Suprapubic skin (tissue), 4 donors: ENCODE results near the gene SHROOM4. TPM values are rescaled to one million over a fixed set of nuclear protein-coding genes. Genes with fewer than 3 reads are reported as not detected.

ENCODE experiments used
- DNase-seq, 2 donors: peaks; one replicate each; pipeline ENCODE4 v3.0.0-alpha.2; 2019; ENCODE audit warnings: low spot score in 2 of 2
- H3K27ac ChIP-seq: fragments of 200-600 bp; sonication (generic); one replicate; pipeline ENCODE4 v1.5.1; 2019
- H3K27me3 ChIP-seq: fragments of 200-600 bp; sonication (generic); one replicate; pipeline ENCODE4 v1.5.1; 2019
- H3K36me3 ChIP-seq: fragments of 200-600 bp; sonication (generic); one replicate; pipeline ENCODE4 v1.5.1; 2019
- H3K4me1 ChIP-seq: fragments of 200-600 bp; sonication (generic); one replicate; pipeline ENCODE4 v1.5.1; 2019
- H3K4me3 ChIP-seq: fragments of 200-600 bp; sonication (generic); one replicate; pipeline ENCODE4 v1.5.1; 2019; ENCODE audit warnings: mild to moderate bottlenecking
- H3K9me3 ChIP-seq: fragments of 200-600 bp; sonication (generic); one replicate; pipeline ENCODE4 v1.5.1; 2019
- EP300 ChIP-seq: sonication (generic); formaldehyde crosslinking; IDR thresholded peaks from one replicate; pipeline ENCODE4 v1.6.1; 2017; ENCODE audit warnings: antibody characterized with exemption
- POLR2A ChIP-seq, 2 donors: fragments of 450-650 bp; IDR thresholded peaks; one replicate each; pipeline ENCODE4 v1.6.1; 2017; ENCODE audit warnings: antibody characterized with exemption in 2 of 2, mild to moderate bottlenecking in 2 of 2, moderate library complexity in 2 of 2
- POLR2AphosphoS5 ChIP-seq, 3 donors: sonication (generic); formaldehyde crosslinking; IDR thresholded peaks; one replicate each; pipeline ENCODE4 v1.6.1; 2017; ENCODE audit warnings: antibody characterized with exemption in 3 of 3
- WGBS: methylation state at CpG from one replicate; pipeline ENCODE4 v1.1.5; 2018; 5-methylcytosine and 5-hydroxymethylcytosine counted together
- total RNA-seq, 4 donors: library from RNA; depleted of rRNA; stranded (reverse); fragments of >200 nt; gene quantifications; one replicate each; pipeline ENCODE4 v1.1.0, GENCODE V29; 2016
- TF ChIP-seq, protein P1 (sequence below), 2 donors: fragments of 200-600 bp in 1 of 2; fragments of 450-650 bp in 1 of 2; sonication (generic) in 1 of 2; IDR thresholded peaks; one replicate each; pipeline ENCODE4 v1.5.1; 2016 to 2019; ENCODE audit warnings: antibody characterized with exemption in 2 of 2, mild to moderate bottlenecking in 1 of 2, moderate library complexity in 1 of 2

The SHROOM4 gene
- total RNA-seq, 4 donors from 2014 or later, result 2.3 to 10.0 (median 4.4) TPM

DNA sequence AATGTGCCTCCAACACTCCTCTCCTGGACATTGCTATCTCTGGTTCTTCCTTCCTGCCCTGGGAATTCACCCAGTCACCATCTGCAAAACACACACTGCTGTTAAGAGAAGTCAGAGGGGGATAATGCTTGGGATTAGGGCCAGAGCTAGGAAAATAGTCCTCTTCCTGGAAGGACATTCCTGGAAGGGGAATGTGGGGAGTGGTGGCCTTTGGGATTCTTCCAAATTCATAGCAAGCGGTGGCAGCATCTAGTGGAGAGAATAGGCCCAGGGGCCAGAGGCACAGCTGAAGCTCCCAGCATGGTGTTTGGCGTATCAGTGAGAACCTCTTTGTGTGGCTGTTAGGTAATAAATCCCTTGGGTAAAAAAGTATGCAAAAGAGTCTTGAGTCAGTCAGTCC, 34.3 kb downstream of the SHROOM4 start:
- no peaks in the 10 kb centered on the region for H3K36me3 ChIP-seq
- H3K9me3 ChIP-seq, result no peaks in the 10 kb centered on the region
- 42% methylated on average over 2 of the region's 2 CpGs for WGBS
- TF ChIP-seq, protein P1, sequence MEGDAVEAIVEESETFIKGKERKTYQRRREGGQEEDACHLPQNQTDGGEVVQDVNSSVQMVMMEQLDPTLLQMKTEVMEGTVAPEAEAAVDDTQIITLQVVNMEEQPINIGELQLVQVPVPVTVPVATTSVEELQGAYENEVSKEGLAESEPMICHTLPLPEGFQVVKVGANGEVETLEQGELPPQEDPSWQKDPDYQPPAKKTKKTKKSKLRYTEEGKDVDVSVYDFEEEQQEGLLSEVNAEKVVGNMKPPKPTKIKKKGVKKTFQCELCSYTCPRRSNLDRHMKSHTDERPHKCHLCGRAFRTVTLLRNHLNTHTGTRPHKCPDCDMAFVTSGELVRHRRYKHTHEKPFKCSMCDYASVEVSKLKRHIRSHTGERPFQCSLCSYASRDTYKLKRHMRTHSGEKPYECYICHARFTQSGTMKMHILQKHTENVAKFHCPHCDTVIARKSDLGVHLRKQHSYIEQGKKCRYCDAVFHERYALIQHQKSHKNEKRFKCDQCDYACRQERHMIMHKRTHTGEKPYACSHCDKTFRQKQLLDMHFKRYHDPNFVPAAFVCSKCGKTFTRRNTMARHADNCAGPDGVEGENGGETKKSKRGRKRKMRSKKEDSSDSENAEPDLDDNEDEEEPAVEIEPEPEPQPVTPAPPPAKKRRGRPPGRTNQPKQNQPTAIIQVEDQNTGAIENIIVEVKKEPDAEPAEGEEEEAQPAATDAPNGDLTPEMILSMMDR (IDR thresholded peaks at IDR 0.05), result no peak
- TF ChIP-seq POLR2A (IDR thresholded peaks at IDR 0.05) (no peak), EP300 (no peak), POLR2AphosphoS5 (IDR thresholded peaks at IDR 0.05) (no peak)
- no peaks in the 10 kb centered on the region for H3K27me3 ChIP-seq
- H3K27ac ChIP-seq, result no peak overlapping the region
- DNase-seq, result no peak
- H3K4me3 ChIP-seq, result no peak overlapping the region
- H3K4me1 ChIP-seq, result no peaks in the 10 kb centered on the region

DNA sequence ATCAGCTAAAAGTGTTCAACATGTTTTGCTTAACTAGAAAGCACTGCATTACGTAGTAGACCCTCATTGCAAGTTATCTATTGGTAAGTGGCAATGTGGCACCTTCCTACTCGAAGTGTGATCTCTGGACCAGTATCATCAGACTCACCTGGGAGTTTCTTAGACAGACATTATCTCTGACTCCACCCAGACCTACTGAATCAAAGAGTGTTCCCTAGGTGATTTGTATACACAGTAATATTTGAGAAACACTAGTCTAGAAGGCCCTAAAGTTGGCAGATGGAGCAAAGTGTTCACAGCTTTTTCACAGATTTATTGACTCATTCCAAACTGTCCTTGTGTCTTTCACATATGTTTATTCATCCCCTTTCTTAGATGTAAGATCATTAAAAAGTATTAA, 35.7 kb downstream of the SHROOM4 start:
- no peaks in the 10 kb centered on the region for H3K27me3 ChIP-seq
- H3K27ac ChIP-seq, result no peak overlapping the region
- 59% methylated on average over 2 of the region's 2 CpGs for WGBS
- H3K4me1 ChIP-seq, result no peaks in the 10 kb centered on the region
- no peaks in the 10 kb centered on the region for H3K9me3 ChIP-seq
- DNase-seq, result no peak
- TF ChIP-seq EP300 (no peak), POLR2AphosphoS5 (IDR thresholded peaks at IDR 0.05) (no peak), POLR2A (IDR thresholded peaks at IDR 0.05) (no peak)
- TF ChIP-seq, protein P1 (IDR thresholded peaks at IDR 0.05), result no peak
- H3K36me3 ChIP-seq, result no peaks in the 10 kb centered on the region
- no peak overlapping the region for H3K4me3 ChIP-seq

DNA sequence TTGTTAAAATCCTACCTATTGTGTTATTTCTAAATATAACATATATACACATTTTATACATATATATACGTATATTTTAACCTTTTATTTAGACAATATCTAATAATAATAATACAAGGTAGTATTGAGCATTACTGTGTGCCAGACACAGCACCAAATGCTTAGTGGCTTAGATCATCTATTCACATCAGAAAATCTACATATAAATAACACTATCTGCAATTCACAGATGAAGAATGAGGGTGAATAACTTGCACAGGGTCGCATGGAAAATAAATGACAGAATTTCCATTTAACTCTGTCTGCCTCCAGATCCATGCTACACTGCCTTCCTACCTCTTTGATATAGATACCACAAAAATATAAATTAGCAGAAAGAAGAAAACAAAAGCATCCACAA, 37.7 kb downstream of the SHROOM4 start:
- Histone ChIP-seq H3K36me3 (no peaks in the 10 kb centered on the region), H3K9me3 (no peaks in the 10 kb centered on the region), H3K4me3 (no peak overlapping the region), H3K27me3 (no peaks in the 10 kb centered on the region), H3K27ac (no peak overlapping the region), H3K4me1 (no peaks in the 10 kb centered on the region)
- 69% methylated on average over 2 of the region's 2 CpGs for WGBS
- no peak for DNase-seq
- TF ChIP-seq, protein P1 (IDR thresholded peaks at IDR 0.05), result no peak
- no peak for TF ChIP-seq POLR2A (IDR thresholded peaks at IDR 0.05)
- no peak for TF ChIP-seq EP300
- no peak for TF ChIP-seq POLR2AphosphoS5 (IDR thresholded peaks at IDR 0.05)

DNA sequence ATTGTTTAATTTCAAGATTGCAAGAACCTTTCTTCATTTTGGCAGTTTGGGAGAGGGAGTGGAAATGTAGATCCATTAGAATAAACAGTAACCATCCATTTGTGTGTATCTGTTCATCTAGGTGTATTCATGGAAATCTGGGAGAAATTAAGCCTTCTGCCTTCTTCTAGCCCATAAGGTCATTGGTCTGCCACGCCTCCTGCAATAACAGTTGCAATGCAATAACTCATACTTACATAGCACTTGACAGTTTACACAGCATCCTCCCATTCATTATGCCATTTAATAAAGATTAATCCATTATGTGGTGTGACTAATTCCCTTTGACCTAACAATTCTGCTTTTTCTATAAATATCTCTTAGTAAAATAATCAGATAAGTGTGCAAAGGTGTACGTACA, 42.6 kb downstream of the SHROOM4 start:
- no peak overlapping the region for H3K27ac ChIP-seq
- 76% methylated on average over 2 of the region's 2 CpGs for WGBS

DNA sequence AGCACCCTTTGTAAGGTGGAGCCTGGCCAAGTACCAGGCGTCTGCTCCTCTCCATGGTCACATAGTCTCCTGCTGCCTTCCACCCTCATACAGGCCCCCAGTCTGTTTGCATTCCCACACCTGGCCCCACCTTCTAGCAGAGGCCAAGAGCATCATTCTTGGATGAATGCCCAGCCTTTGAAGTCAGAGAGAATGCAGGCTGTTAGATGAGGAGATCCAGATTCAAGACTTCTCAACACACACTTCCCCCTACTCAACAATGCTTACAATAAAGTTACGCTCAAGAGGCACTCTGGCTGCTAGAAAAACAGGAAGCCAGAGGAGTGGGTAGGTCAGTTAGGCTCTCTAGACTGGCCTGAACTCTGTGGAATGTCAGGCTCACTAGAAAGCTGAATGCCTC, 43.3 kb downstream of the SHROOM4 start:
- H3K4me1 ChIP-seq, result peaks cover 3% of the 10 kb centered on the region
- no peaks in the 10 kb centered on the region for H3K9me3 ChIP-seq
- DNase-seq, result no peak
- 33% methylated on average over 2 of the region's 2 CpGs for WGBS
- H3K36me3 ChIP-seq, result no peaks in the 10 kb centered on the region
- H3K4me3 ChIP-seq, result no peak overlapping the region
- TF ChIP-seq POLR2A (IDR thresholded peaks at IDR 0.05), result no peak
- no peak for TF ChIP-seq POLR2AphosphoS5 (IDR thresholded peaks at IDR 0.05)
- no peak overlapping the region for H3K27ac ChIP-seq
- H3K27me3 ChIP-seq, result no peaks in the 10 kb centered on the region

More for the DNA sequence above, 42.6 kb downstream of the SHROOM4 start:
- H3K36me3 ChIP-seq, result no peaks in the 10 kb centered on the region
- TF ChIP-seq, protein P1 (IDR thresholded peaks at IDR 0.05), result no peak
- TF ChIP-seq EP300 (no peak), POLR2AphosphoS5 (IDR thresholded peaks at IDR 0.05) (no peak), POLR2A (IDR thresholded peaks at IDR 0.05) (no peak)
- no peaks in the 10 kb centered on the region for H3K27me3 ChIP-seq
- no peak overlapping the region for H3K4me3 ChIP-seq
- no peak for DNase-seq
- no peaks in the 10 kb centered on the region for H3K9me3 ChIP-seq
- H3K4me1 ChIP-seq, result peaks cover 3% of the 10 kb centered on the region
